ENCODE results near the gene NFASC.

GRCh38 chr1:204875255-204875654 lies 4.6 kb downstream of the NFASC start:
- no peak for TF ChIP-seq CTCF (conservative IDR thresholded peaks at IDR 0.05; ENCODE audit: low read length)
- no peak for TF ChIP-seq EZH2phosphoT487 (IDR thresholded peaks at IDR 0.05; ENCODE audit: borderline replicate concordance, low read depth, low read length)
